A549 (cell line): ENCODE data around the gene LRRC38. TPM values are rescaled to one million over a fixed set of nuclear protein-coding genes. Genes with fewer than 3 reads are reported as not detected.

ENCODE experiments used
- ATAC-seq, 2 experiments: fragments of 200-7000 bp in 1 of 2; fragments of >200 bp in 1 of 2; cut with Nextera tagmentation in 1 of 2; cut with Tn5 transposase in 1 of 2; 3 replicates each; pipeline versions ENCODE4 v1.8.0 to v1.9.1; 2018 to 2020; ENCODE audit warnings: mild to moderate bottlenecking in 1 of 2, moderate library complexity in 1 of 2
- CTCF ChIA-PET: fragments of 300-600 bp; sonication (Branson Sonifier 250); formaldehyde crosslinking; extraction: SDS; loops from one replicate; lab custom pipeline; 2021; ENCODE audit warnings: antibody characterized with exemption, inconsistent platforms; lab: Yijun Ruan, JAX
- POLR2A ChIA-PET: fragments of 350-600 bp; formaldehyde crosslinking; extraction: SDS; loops from one replicate; lab custom pipeline; 2021; ENCODE audit warnings: antibody characterized with exemption, inconsistent platforms; lab: Yijun Ruan, JAX
- DNase-seq, 2 experiments: peaks; one replicate each; pipeline versions ENCODE4 v3.0.0 to v3.0.0-alpha.2; 2011 to 2016; ENCODE audit warnings: low read depth in 1 of 2, low spot score in 1 of 2
- FAIRE-seq: peaks from 2 replicates; lab custom pipeline; 2011; peaks lifted over from hg19 to GRCh38; lab: Jason Lieb, UNC
- H3K27ac ChIP-seq, 2 experiments: fragments of >200 bp; sonication (Bioruptor Twin); formaldehyde crosslinking; 3 replicates each; pipeline ENCODE4 v1.5.1; 2016 to 2017
- H3K4me1 ChIP-seq: fragments of >200 bp; sonication (Bioruptor Twin); formaldehyde crosslinking; 3 replicates; pipeline ENCODE4 v1.6.1; 2016
- H3K4me2 ChIP-seq: fragments of >200 bp; sonication (Bioruptor Twin); formaldehyde crosslinking; 3 replicates; pipeline ENCODE4 v1.6.1; 2016
- H3K4me3 ChIP-seq: fragments of >200 bp; sonication (Bioruptor Twin); formaldehyde crosslinking; 3 replicates; pipeline ENCODE4 v1.5.1; 2016
- H3K9me3 ChIP-seq: fragments of >200 bp; sonication (Bioruptor Twin); formaldehyde crosslinking; 3 replicates; pipeline ENCODE4 v1.6.1; 2016
- CHD4 ChIP-seq: fragments of 200-600 bp; sonication (generic); IDR thresholded peaks from 2 replicates; pipeline ENCODE4 v1.6.1; 2016; ENCODE audit warnings: antibody characterized with exemption, mild to moderate bottlenecking, borderline replicate concordance
- ELK1 ChIP-seq: fragments of 150-350 bp; IDR thresholded peaks from 2 replicates; pipeline ENCODE4 v1.6.1; 2014; ENCODE audit warnings: low read depth, mild to moderate bottlenecking, low read length
- EP300 ChIP-seq, 2 experiments: fragments of >200 bp; sonication (Bioruptor Twin); formaldehyde crosslinking; IDR thresholded peaks; 2 replicates in 1 of 2; 3 replicates in 1 of 2; pipeline ENCODE4 v1.6.1; 2016 to 2017
- ESRRA ChIP-seq: fragments of 150-350 bp; IDR thresholded peaks from 2 replicates; pipeline ENCODE4 v1.6.1; 2014; ENCODE audit warnings: mild to moderate bottlenecking, low read length, borderline replicate concordance
- FOSL2 ChIP-seq, 2 experiments: fragments of 450-650 bp in 1 of 2; fragments of >200 bp in 1 of 2; sonication (Bioruptor Twin) in 1 of 2; formaldehyde crosslinking; IDR thresholded peaks; 2 replicates each; pipeline versions ENCODE4 v1.5.0 to v1.6.1; 2016 to 2020; ENCODE audit warnings: mild to moderate bottlenecking in 1 of 2, moderate library complexity in 1 of 2
- HDAC2 ChIP-seq: fragments of 200-600 bp; sonication (generic); IDR thresholded peaks from 2 replicates; pipeline ENCODE4 v1.6.1; 2016
- HEYL ChIP-seq: fragments of 250-450 bp; sonication (Bioruptor Pico); IDR thresholded peaks from 2 replicates; pipeline ENCODE4 v1.8.0; 2021; ENCODE audit warnings: mild to moderate bottlenecking, moderate library complexity
- HOXB13 ChIP-seq: fragments of 250-450 bp; sonication (Bioruptor Pico); IDR thresholded peaks from 2 replicates; pipeline ENCODE4 v1.5.0; 2020; ENCODE audit warnings: low read depth, mild to moderate bottlenecking, moderate library complexity
- JUN ChIP-seq, 2 experiments: fragments of >200 bp; sonication (Bioruptor Twin); formaldehyde crosslinking; IDR thresholded peaks; 2 replicates in 1 of 2; 3 replicates in 1 of 2; pipeline ENCODE4 v1.6.1; 2016 to 2017
- KDM1A ChIP-seq: fragments of 200-600 bp; sonication (generic); IDR thresholded peaks from 2 replicates; pipeline ENCODE4 v1.6.1; 2016; ENCODE audit warnings: low read depth, mild to moderate bottlenecking
- MAZ ChIP-seq: fragments of 150-350 bp; IDR thresholded peaks from 2 replicates; pipeline ENCODE4 v1.6.1; 2014; ENCODE audit warnings: antibody characterized with exemption, low read depth, low read length, borderline replicate concordance
- NPAS2 ChIP-seq: fragments of 250-450 bp; sonication (Bioruptor Pico); IDR thresholded peaks from 2 replicates; pipeline ENCODE4 v1.8.0; 2022; ENCODE audit warnings: mild to moderate bottlenecking, moderate library complexity, borderline replicate concordance
- NR3C1 ChIP-seq: fragments of >200 bp; sonication (Bioruptor Twin); formaldehyde crosslinking; IDR thresholded peaks from 3 replicates; pipeline ENCODE4 v1.6.1; 2017
- PBX3 ChIP-seq: IDR thresholded peaks from 2 replicates; pipeline ENCODE4 v1.6.1; 2012
- RAD21 ChIP-seq, 2 experiments: fragments of >200 bp in 1 of 2; sonication (Bioruptor Twin) in 1 of 2; formaldehyde crosslinking in 1 of 2; IDR thresholded peaks in 1 of 2; conservative IDR thresholded peaks in 1 of 2; 2 replicates in 1 of 2; 3 replicates in 1 of 2; pipeline ENCODE4 v1.6.1; 2012 to 2018; ENCODE audit warnings: inconsistent platforms in 1 of 2
- SMC3 ChIP-seq: fragments of >200 bp; sonication (Bioruptor Twin); formaldehyde crosslinking; IDR thresholded peaks from 3 replicates; pipeline ENCODE4 v1.6.1; 2018; ENCODE audit warnings: inconsistent platforms
- TP53 ChIP-seq: fragments of 250-450 bp; sonication (Bioruptor Pico); IDR thresholded peaks from 2 replicates; pipeline ENCODE4 v1.5.0; 2021; ENCODE audit warnings: mild to moderate bottlenecking, moderate library complexity
- ZNF302 ChIP-seq: fragments of 250-450 bp; sonication (Bioruptor Pico); IDR thresholded peaks from 2 replicates; pipeline ENCODE4 v1.9.0; 2021; ENCODE audit warnings: inconsistent platforms, mild to moderate bottlenecking, moderate library complexity
- ZSCAN20 ChIP-seq: fragments of 250-450 bp; sonication (Bioruptor Pico); IDR thresholded peaks from 2 replicates; pipeline ENCODE4 v1.8.0; 2022; ENCODE audit warnings: mild to moderate bottlenecking, moderate library complexity
- WGBS: methylation state at CpG from one replicate; pipeline ENCODE4 v1.1.6; 2017; ENCODE audit errors: missing lambda C conversion rate; 5-methylcytosine and 5-hydroxymethylcytosine counted together
- polyA plus RNA-seq, 4 experiments: library from polyadenylated mRNA; depleted of rRNA in 3 of 4; stranded (reverse); fragments of >200 nt; fragmentation: RNase III in 1 of 4; extraction: RNeasy Plus Mini Kit Qiagen cat#74134 plus additional on column Dnase treatment in 1 of 4; gene quantifications; 2 replicates in 3 of 4; 3 replicates in 1 of 4; pipeline ENCODE4 v1.2.3, GENCODE V29; 2011 to 2017
- TF ChIP-seq, protein P1 (sequence below): fragments of >200 bp; sonication (Bioruptor Twin); formaldehyde crosslinking; IDR thresholded peaks from 3 replicates; pipeline ENCODE4 v1.5.1; 2016

The LRRC38 gene
- polyA plus RNA-seq, 2 of the 4 experiments (the other 2 are of a cell fraction), result not detected

GRCh38 chr1:13479171-13479856, 34.5 kb downstream of the LRRC38 start:
- no peak overlapping the region for H3K4me2 ChIP-seq
- H3K9me3 ChIP-seq, result no peaks in the 10 kb centered on the region
- H3K4me1 ChIP-seq, result no peaks in the 10 kb centered on the region
- H3K4me3 ChIP-seq, result no peak overlapping the region
- TF ChIP-seq NR3C1 (no peak), HOXB13 (no peak), NPAS2 (no peak), ZNF302 (no peak), HDAC2 (no peak), ESRRA (no peak), JUN (IDR thresholded peaks at IDR 0.05) (no peak), FOSL2 (IDR thresholded peaks at IDR 0.05) (no peak), FOSL2 (CRISPR knock-in tag; IDR thresholded peaks at IDR 0.05) (no peak), SMC3 (no peak)
- TF ChIP-seq, protein P1, sequence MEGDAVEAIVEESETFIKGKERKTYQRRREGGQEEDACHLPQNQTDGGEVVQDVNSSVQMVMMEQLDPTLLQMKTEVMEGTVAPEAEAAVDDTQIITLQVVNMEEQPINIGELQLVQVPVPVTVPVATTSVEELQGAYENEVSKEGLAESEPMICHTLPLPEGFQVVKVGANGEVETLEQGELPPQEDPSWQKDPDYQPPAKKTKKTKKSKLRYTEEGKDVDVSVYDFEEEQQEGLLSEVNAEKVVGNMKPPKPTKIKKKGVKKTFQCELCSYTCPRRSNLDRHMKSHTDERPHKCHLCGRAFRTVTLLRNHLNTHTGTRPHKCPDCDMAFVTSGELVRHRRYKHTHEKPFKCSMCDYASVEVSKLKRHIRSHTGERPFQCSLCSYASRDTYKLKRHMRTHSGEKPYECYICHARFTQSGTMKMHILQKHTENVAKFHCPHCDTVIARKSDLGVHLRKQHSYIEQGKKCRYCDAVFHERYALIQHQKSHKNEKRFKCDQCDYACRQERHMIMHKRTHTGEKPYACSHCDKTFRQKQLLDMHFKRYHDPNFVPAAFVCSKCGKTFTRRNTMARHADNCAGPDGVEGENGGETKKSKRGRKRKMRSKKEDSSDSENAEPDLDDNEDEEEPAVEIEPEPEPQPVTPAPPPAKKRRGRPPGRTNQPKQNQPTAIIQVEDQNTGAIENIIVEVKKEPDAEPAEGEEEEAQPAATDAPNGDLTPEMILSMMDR, result no peak
- no peak for ATAC-seq
- CTCF ChIA-PET, result no interaction called here
- no peak overlapping the region for H3K27ac ChIP-seq
- POLR2A ChIA-PET, result no interaction called here
- WGBS, result 24% methylated on average over 11 of the region's 11 CpGs
- DNase-seq, result no peak
- no peak for FAIRE-seq

DNA sequence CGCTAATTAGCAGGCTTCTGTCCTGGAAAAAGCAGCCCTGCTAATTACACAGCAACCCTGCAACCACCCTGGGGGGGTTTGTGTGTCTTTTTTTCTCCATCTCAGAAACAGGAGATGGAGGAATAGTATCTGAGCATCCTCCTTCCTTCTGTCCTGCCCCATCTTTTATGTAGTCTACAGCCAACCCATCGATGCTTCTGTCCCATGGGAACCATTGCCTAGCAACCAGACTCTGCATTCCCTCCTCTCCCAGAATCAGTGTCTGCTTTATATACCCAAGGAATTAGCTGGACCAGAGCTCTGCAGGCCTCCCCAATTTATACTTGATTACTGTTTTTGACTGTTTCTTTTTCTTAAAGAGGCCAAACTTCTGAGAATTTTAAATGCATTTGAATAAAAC, 35.1 kb downstream of the LRRC38 start:
- 17% methylated on average over 2 of the region's 2 CpGs for WGBS
- no peaks in the 10 kb centered on the region for H3K4me1 ChIP-seq
- no peak overlapping the region for H3K27ac ChIP-seq
- no peak for ATAC-seq
- H3K9me3 ChIP-seq, result no peaks in the 10 kb centered on the region
- CTCF ChIA-PET, result no interaction called here
- POLR2A ChIA-PET, result no interaction called here
- no peak for TF ChIP-seq KDM1A
- no peak for TF ChIP-seq ZSCAN20
- TF ChIP-seq ELK1, result no peak
- TF ChIP-seq MAZ, result no peak
- TF ChIP-seq NPAS2, result no peak
- no peak overlapping the region for H3K4me3 ChIP-seq
- no peak for FAIRE-seq
- no peak overlapping the region for H3K4me2 ChIP-seq
- DNase-seq, result no peak

- Histone ChIP-seq H3K9me3 (no peaks in the 10 kb centered on the region), H3K4me1 (no peaks in the 10 kb centered on the region), H3K27ac (no peak overlapping the region), H3K4me2 (no peak overlapping the region), H3K4me3 (no peak overlapping the region)
- DNase-seq, result peak; percentile 5 to 10
- TF ChIP-seq RAD21 (conservative IDR thresholded peaks at IDR 0.05 in 1 of 2, IDR thresholded peaks at IDR 0.05 in 1 of 2) (0 out of 5 replicates have a peak, but pooled peaks of 1 of the 2 experiments have one; percentile 13), HOXB13 (no peak)
- under 1% methylated on average over 5 of the region's 5 CpGs for WGBS
- ChIA-PET CTCF (no interaction called here), POLR2A (no interaction called here)
- no peak for FAIRE-seq
- ATAC-seq, result peak; percentile 39 to 52; a peak in 2 of 6 replicates
Observed at GRCh38 chr1:13469343-13469742, 44.5 kb downstream of the LRRC38 start.

GRCh38 chr1:13465515-13465914, 48.3 kb downstream of the LRRC38 start:
- DNase-seq, result no peak
- CTCF ChIA-PET, result no interaction called here
- H3K4me2 ChIP-seq, result no peak overlapping the region
- no peak overlapping the region for H3K27ac ChIP-seq
- no peaks in the 10 kb centered on the region for H3K4me1 ChIP-seq
- no CpG with 5 or more reads among the region's 1 CpG for WGBS
- TF ChIP-seq TP53 (CRISPR knock-in tag) (no peak), ELK1 (no peak), PBX3 (no peak), EP300 (IDR thresholded peaks at IDR 0.05) (no peak), CHD4 (no peak), HEYL (CRISPR knock-in tag) (no peak)
- no peak for ATAC-seq
- POLR2A ChIA-PET, result no interaction called here
- no peak overlapping the region for H3K4me3 ChIP-seq
- FAIRE-seq, result no peak
- no peaks in the 10 kb centered on the region for H3K9me3 ChIP-seq
